IPS DF 19.7 (cell line): ENCODE data around the gene KIF20A.
"Not testable (repeated sequence)": the region's sequence is repeated elsewhere in the genome, so short reads cannot be mapped to it uniquely, and the experiment has no call there.

Experiments used
- DNase-seq: peaks from one replicate; pipeline ENCODE4 v3.0.0-alpha.2; 2013; ENCODE audit warnings: low read depth, low spot score

KIF20A gene

GRCh38 chr5:138178516-138179276, at the start of gene KIF20A, which contains the start of gene BRD8:
KIF20A (plus strand) TSS chr5:138179112; CDS start chr5:138179681, 569 bp downstream.
BRD8 (minus strand) TSS chr5:138178630; CDS start chr5:138178614, 16 bp downstream.
- DNase-seq, result peak; percentile 92

DNA sequence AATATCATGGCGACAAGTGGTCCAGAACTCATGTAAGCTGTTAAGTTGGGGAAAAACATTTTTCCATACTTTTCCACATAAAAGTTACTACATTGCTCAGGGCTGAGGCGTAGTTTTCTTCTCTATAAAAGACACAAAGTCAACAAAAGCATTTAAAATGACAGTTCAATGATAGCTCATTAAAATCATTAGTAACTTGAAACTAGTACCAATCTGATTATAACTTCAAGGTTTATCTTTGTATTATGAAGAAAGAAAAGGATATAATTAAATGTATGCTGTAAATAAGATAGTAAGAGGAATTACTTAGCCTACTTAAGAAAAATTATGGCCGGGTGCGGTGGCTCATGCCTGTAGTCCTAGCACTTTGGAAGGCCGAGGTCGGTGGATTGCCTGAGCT, 49.6 kb upstream of the KIF20A start:
- no peak for DNase-seq

DNA sequence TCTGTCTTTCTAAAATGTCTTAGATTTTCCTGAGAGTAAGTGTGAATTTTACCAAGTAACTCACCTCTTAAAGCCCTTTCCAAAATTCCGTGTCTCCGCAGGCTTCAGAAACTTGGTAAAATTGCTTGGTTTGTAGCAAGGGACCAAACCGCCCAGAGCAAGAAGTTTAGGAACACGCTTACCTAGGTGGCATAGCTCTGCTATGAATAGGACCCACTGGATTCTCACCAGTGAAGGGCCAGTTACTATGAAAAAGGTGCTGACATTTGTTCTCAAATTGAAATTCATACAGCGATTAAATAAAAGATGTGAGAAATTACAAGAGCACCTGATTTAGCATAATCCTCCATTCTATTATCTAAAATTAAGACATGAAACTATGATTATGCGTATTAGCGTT, 46.4 kb upstream of the KIF20A start:
- DNase-seq, result no peak

DNA sequence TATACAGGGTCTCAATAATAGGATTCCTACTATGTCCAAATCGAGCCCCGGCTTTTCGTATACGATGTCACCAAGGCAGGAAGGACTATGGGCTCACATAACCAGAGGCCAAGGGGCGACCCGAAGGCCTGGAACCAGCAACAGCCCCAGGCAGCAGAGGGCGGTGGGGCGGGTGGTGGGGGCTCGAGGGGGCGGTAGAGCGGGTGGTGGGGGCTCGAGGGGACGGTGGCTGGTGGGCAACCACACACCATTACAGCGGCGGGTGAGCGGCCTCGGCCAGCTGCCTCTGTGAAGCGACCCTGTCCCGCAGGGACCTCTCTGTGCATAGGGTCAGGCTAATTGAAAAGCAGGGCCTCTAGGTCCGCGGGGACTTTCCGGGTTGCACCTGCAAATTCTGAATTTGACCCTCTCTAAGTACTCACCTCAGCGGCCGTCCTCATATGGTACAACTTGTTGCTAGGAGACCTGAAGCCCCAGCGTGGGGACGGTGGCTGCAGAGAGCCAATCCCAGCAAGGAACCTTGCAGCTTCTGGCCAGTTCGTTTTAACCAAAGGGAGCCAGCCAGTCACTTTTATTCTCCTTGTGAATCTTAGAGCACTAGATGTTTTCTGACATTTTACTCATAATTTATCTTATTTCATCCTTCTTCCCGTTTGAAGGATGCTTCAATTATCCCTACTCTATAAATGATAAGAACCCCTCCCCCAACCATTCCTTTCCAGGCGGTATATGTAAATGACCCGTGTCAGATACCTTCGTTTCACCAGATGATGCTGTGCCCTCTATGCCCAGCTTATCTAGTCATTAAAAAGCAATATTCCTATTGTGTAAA, 39.7 kb upstream of the KIF20A start, which contains the start of gene NME5:
TSS of gene NME5 (minus strand) at position 480 of the 832 bp plus-strand sequence. CDS start 648 bp downstream, outside the sequence.
- DNase-seq, result peak; percentile 35

- no peak for DNase-seq
Observed at GRCh38 chr5:138139781-138140090, 39.2 kb upstream of the KIF20A start.

GRCh38 chr5:138140268-138140667, 38.6 kb upstream of the KIF20A start:
- no peak for DNase-seq

- no peak for DNase-seq
Observed at GRCh38 chr5:138141734-138142133, 37.2 kb upstream of the KIF20A start.

- DNase-seq, result not testable (repeated sequence)
Observed at GRCh38 chr5:138143578-138143977, 35.3 kb upstream of the KIF20A start.

DNA sequence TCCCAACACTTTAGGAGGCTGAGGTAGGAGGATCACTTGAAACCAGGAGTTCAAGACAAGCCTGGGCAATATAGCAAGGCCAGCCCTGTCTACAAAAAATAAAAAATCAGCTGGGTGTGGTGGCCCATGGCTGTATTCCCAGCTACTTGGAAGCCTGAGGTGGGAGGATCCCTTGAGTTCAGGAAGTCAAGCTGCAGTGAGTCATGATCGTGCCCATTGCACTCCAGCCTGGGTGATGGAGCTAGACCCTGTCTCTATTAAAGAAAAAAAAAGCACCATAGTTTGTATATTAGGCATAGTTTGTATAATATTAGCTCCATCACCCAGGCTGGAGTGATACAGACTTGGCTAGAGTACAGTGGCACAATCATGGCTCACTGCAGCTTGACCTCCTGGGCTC, 30.1 kb upstream of the KIF20A start:
- no peak for DNase-seq

GRCh38 chr5:138149530-138149929, 29.4 kb upstream of the KIF20A start:
- DNase-seq, result no peak

- DNase-seq, result not testable (repeated sequence)
Observed at GRCh38 chr5:138155977-138156376, 22.9 kb upstream of the KIF20A start.

GRCh38 chr5:138157626-138158025, 21.3 kb upstream of the KIF20A start:
- no peak for DNase-seq

DNA sequence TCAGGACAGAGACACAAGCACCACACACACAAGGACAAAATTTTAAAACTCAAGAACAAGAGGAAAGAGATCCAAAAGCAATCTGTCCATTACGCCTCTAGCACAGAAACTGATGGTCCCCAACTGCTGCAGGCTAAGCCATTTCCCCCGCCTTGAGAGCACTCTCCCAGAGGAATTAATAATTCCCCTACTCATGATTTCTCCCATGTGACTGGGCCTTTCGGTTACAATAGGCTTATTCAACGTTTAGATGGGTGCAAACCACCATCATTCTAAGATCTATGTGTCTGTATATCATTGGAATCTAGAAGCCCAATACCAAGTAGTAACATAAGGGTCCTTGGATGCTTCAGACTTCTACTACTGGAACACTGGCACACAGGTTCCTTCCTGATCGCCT, 19.2 kb upstream of the KIF20A start:
- no peak for DNase-seq

DNA sequence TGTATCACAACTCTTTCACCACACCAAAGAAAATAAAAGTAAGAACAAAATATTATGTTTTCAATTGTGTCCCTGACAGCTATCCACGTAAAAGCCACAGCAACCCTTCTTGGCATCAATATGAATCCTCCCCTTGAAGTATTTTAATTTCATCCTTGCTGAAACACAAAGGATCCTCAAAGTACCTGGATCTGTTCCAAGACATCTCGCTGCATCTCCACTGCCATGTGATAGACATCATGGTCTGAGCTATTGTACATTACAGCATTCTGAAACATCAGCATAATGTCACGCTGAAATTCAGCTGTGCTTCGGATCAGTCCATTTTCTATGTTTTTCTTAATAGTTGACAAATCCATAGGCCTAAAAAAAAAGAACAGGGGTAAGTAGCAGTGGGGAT, 18.2 kb upstream of the KIF20A start:
- no peak for DNase-seq

DNA sequence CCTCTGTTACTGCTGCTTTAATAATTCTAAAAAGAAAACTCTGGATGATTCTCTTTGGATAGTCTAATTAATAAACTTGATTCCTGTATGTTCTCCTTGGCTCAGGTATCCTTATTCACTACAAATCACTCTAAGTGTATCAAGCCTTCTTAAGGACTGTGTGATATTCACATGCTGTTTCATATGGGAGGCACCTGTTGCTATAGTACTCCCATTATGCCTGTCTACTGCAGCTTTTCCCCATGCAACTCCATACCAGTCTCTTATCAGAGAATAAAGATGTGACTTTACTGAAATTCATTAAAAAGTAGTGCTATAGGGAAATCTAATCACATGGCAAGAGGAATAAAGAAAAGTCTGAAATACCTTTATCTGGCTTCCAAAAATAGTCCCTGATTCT, 15.2 kb upstream of the KIF20A start:
- no peak for DNase-seq

DNA sequence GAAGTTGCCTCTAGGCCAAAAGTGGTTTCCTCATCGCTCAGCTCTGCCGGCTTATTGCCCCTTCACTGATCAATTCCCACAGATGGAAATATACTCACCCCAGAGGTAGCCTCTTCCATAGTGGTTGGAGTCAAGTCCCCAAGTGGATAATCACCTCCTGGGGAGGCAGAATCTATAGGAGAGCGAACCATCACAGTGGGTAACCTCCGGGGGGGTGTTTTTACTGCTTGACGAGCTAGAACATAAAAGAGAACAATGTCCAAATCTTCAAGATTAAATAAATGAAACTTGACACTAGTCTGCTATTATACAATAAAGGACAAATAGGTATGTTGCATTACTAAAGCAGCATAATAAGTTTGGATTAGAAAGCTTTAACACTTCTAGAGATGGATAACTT, 9.8 kb upstream of the KIF20A start:
- no peak for DNase-seq

GRCh38 chr5:138170299-138170698, 8.6 kb upstream of the KIF20A start:
- DNase-seq, result no peak

- no peak for DNase-seq
Observed at GRCh38 chr5:138177941-138178515, 884 bp upstream of the KIF20A start.

GRCh38 chr5:138179277-138179857, 455 bp downstream of the KIF20A start:
- DNase-seq, result no peak

DNA sequence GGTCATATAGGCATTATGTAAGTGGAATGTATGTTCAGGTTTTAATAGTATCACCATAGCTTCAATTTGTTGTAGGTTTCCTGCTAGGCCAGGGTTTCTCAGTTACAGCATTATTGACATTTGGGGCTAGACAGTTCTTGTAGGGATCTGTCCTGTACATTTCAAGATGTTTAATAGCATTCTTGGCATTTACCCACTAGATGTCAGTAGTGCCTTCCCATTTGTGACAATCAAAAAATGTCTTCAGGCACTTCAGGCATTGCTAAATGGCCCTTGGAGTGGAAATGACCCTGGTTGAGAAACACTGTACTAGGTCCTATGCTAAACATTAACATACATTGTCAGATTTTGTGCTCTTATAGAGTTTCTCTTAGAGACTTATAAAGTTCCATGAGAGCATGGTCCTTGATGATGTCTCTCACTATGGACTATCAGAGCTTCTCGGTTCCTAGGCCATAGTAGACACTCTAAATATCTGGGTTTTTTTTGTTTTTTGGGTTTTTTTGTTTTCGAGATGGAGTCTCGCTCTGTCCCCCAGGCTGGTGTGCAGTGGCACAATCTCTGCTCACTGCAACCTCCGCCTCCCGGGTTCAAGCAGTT, 1.4 kb downstream of the KIF20A start:
- DNase-seq, result no peak

- no peak for DNase-seq
Observed at GRCh38 chr5:138180841-138181240, 1.9 kb downstream of the KIF20A start.

DNA sequence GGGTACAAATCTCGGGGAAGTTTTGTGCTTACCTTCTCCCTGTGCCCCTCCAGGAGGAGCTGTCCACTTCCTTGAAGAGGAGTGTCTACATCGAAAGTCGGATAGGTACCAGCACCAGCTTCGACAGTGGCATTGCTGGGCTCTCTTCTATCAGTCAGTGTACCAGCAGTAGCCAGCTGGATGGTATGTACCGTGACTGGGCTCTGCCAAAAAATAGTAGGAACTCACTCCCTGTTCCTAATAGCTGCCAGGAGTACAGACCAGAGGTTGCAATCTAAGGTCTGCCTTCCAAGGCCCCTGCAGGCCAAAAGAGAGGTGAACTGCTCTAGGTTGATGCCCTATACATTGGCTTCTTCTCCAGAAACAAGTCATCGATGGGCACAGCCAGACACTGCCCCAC, 3.9 kb downstream of the KIF20A start:
- no peak for DNase-seq
